Astrocyte of the cerebellum (primary cell): Measurements from ENCODE around the gene CARD8.
"Not testable (repeated sequence)": the region's sequence is repeated elsewhere in the genome, so short reads cannot be mapped to it uniquely, and the experiment has no call there.

Experiments used
- DNase-seq: peaks from one replicate; pipeline ENCODE4 v3.0.0-alpha.2; 2011; ENCODE audit warnings: low read depth
- H3K4me3 ChIP-seq: 2 replicates; pipeline ENCODE4 v1.5.1; 2011; ENCODE audit warnings: mild to moderate bottlenecking, low read depth, low read length, moderate library complexity
- CTCF ChIP-seq: IDR thresholded peaks from 2 replicates; pipeline ENCODE4 v1.5.1; 2012; ENCODE audit warnings: low read length, low read depth, moderate library complexity, mild to moderate bottlenecking; ENCODE audit errors: missing control alignments
- in situ Hi-C: cut with HindIII; loops from 2 replicates; pipeline ENCODE4 v1.10.0; 2017; ENCODE audit warnings: low sequenced_read_pairs

Gene CARD8

DNA sequence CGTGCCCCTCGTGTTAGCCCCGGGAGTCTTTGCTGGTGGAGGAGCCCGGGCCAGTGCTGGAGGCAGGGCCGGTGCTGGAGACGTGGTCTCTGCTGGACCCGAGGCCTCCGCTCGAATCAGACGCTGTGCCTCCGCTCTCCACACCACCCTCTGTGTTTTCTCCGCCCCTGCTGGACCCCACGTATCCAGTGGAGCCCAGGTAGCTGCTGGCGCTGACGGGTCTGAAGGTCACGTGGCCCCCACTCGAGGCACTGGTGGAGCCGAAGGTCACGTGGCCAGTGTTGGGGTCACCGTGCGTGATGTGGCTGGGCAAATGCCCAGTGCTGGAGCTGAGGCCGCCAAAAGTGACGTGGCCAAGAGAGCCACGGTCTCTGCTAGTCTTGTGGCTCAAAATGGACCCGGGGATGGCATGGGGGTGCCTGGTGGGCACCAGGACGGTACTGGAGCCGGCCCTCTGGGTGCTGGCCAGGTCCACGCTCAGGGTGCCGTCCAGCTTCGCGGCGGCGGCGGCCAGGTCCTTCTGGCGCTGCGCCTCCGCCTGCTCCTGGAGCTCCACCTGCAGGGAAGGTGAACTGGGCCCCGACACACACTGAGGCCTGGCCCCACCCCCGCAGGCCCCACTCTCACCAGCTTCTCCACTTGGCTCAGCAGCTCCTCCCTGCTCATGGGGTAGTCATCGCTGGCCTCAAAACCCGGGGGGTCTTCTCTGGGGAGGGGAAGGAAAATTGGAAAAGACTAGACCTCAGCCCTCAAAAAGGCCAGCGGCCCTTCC lies 41.4 kb upstream of the CARD8 start:
- DNase-seq: no peak
- no peak overlapping the region for H3K4me3 ChIP-seq
- TF ChIP-seq CTCF: no peak
- in situ Hi-C loops: no loop called here

GRCh38 chr19:48295458-48295857 lies 39.7 kb upstream of the CARD8 start:
- in situ Hi-C loops: no loop called here
- TF ChIP-seq CTCF: no peak
- H3K4me3 ChIP-seq: no peak overlapping the region
- no peak for DNase-seq

GRCh38 chr19:48292798-48293197 lies 37.1 kb upstream of the CARD8 start:
- TF ChIP-seq CTCF: no peak
- DNase-seq: no peak

GRCh38 chr19:48291489-48291815 lies 35.7 kb upstream of the CARD8 start:
- in situ Hi-C loops, DNase-seq, H3K4me3 ChIP-seq: not testable (repeated sequence)

More at GRCh38 chr19:48292798-48293197, 37.1 kb upstream of the CARD8 start:
- H3K4me3 ChIP-seq: no peak overlapping the region
- in situ Hi-C loops: no loop called here

DNA sequence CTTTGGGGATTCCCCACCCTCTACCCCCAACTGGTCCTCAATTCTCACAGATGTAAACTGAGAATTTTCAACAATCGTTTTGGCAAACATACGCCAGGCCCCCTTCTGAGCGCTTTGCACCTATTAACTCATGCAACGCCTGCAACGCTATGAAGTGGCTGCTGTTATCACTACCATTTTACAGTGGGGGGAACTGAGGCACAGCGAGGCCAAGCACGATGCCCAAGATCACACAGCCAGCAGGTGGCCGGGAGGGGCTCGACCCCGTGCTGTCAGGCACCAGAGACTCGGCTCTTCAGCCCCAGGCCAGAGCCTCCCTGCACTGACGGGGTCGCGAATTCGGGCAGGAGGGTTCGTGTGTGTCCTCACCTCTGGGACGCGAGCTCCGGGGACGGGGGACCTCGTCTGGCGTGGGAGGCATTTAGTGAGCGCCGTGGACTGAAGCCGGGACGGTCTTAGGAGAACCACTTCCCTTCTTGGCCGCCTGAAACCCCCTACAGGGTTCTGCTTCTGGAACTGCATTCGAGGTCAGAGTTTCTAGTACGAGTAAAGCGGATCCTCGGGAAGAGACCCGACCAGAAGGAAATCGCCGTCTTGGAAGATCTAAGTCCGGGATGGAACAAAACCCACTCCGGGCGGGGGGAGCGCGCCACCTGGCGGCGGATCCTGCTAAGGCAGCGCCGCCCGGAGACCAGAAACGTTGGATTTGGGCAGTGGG lies 35.2 kb upstream of the CARD8 start:
- peak; percentile 99 for TF ChIP-seq CTCF
- in situ Hi-C loops: no loop called here
- DNase-seq: peak; percentile 76
- peak overlapping the region; percentile 44 for H3K4me3 ChIP-seq

DNA sequence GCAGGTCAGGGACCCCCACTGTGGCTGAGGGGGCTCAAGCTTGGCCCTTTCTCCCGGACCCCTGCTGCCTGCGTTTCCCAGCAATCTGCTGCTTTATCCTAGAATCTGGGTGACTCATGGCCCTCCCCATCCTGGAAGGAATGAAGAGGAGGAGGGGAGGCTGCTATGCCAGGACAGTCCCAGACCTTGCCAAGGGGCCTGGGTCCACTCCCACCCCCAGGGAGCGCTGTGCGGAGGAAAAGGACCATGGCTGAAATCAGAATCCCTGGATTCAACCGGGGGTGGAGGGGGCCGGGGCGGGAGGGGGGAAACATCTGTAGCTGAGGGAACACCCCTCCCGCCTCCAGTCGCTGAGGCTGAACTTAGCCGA lies 34.7 kb upstream of the CARD8 start:
- DNase-seq: no peak
- peak overlapping the region; percentile 44 for H3K4me3 ChIP-seq
- TF ChIP-seq CTCF: peak; percentile 41
- in situ Hi-C loops: no loop called here

DNA sequence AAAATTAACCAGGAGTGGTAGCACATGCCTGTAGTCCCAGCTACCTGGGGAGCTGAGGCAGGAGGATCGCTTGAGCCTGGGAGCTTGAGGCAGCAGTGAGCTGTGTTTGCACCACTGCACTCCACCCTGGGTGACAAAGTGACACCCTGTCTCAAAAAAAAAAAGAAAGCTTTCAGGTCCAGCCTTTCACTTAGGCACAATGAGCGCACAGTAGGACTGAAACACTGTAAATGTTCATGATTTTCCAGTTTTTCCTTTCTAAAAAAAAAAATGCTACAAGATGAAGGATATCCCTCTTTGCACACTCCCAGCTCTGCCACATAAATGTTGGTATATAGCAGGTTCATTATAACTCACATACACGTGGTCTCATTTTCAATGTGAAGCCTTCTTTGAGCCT lies 32.0 kb upstream of the CARD8 start:
- no peak for TF ChIP-seq CTCF
- in situ Hi-C loops: no loop called here
- H3K4me3 ChIP-seq: no peak overlapping the region
- DNase-seq: no peak
